SK-N-SH treated with all-trans-retinoic acid at 6 μM for 48 hours (cell line): ENCODE results near the gene NSUN4.
"Not testable (repeated sequence)": the region's sequence is repeated elsewhere in the genome, so short reads cannot be mapped to it uniquely, and the experiment has no call there.

ENCODE experiments used
- ATAC-seq: fragments of 200-7000 bp; cut with Tn5 transposase; 3 replicates; pipeline ENCODE4 v1.9.1; 2020; ENCODE audit warnings: mild to moderate bottlenecking, moderate library complexity
- ARNTL ChIP-seq: fragments of 450-650 bp; formaldehyde crosslinking; IDR thresholded peaks from 2 replicates; pipeline ENCODE4 v1.5.0; 2020; ENCODE audit warnings: low read depth, mild to moderate bottlenecking, moderate library complexity, borderline replicate concordance
- BACH2 ChIP-seq: fragments of 250-450 bp; sonication (Bioruptor Pico); IDR thresholded peaks from 2 replicates; pipeline ENCODE4 v1.9.0; 2021; ENCODE audit warnings: mild to moderate bottlenecking, borderline replicate concordance
- ESRRG ChIP-seq: fragments of 250-450 bp; sonication (Bioruptor Pico); IDR thresholded peaks from 2 replicates; pipeline ENCODE4 v1.6.1; 2021; ENCODE audit warnings: mild to moderate bottlenecking
- GLIS3 ChIP-seq: fragments of 250-450 bp; sonication (Bioruptor Pico); IDR thresholded peaks from 2 replicates; pipeline ENCODE4 v1.5.0; 2020; ENCODE audit warnings: mild to moderate bottlenecking, moderate library complexity
- ISL1 ChIP-seq: fragments of 250-450 bp; sonication (Bioruptor Pico); IDR thresholded peaks from 2 replicates; pipeline ENCODE4 v2.1.2; 2022; ENCODE audit warnings: mild to moderate bottlenecking, moderate library complexity
- OSR1 ChIP-seq: fragments of 250-450 bp; sonication (Bioruptor Pico); IDR thresholded peaks from 2 replicates; pipeline ENCODE4 v1.8.0; 2022; ENCODE audit warnings: moderate library complexity, mild to moderate bottlenecking, inconsistent platforms
- PPARA ChIP-seq: fragments of 250-450 bp; sonication (Bioruptor Pico); IDR thresholded peaks from 2 replicates; pipeline ENCODE4 v1.5.0; 2020; ENCODE audit warnings: mild to moderate bottlenecking, borderline replicate concordance
- RARB ChIP-seq: fragments of 250-450 bp; sonication (Bioruptor Pico); IDR thresholded peaks from 2 replicates; pipeline ENCODE4 v1.8.0; 2021; ENCODE audit warnings: mild to moderate bottlenecking, moderate library complexity
- SNAI2 ChIP-seq: fragments of 250-450 bp; sonication (Bioruptor Pico); IDR thresholded peaks from 2 replicates; pipeline ENCODE4 v1.5.0; 2020; ENCODE audit warnings: mild to moderate bottlenecking, moderate library complexity
- TCF4 ChIP-seq: fragments of 250-450 bp; sonication (Bioruptor Pico); IDR thresholded peaks from 2 replicates; pipeline ENCODE4 v1.8.0; 2021; ENCODE audit warnings: mild to moderate bottlenecking, moderate library complexity, borderline replicate concordance
- ZC3H10 ChIP-seq: fragments of 250-450 bp; sonication (Bioruptor Pico); IDR thresholded peaks from 2 replicates; pipeline ENCODE4 v1.5.1; 2021; ENCODE audit warnings: mild to moderate bottlenecking, moderate library complexity
- ZFP3 ChIP-seq: fragments of 250-450 bp; sonication (Bioruptor Pico); IDR thresholded peaks from 2 replicates; pipeline ENCODE4 v1.5.0; 2020; ENCODE audit warnings: mild to moderate bottlenecking, moderate library complexity
- ZFP30 ChIP-seq: fragments of 450-650 bp; formaldehyde crosslinking; IDR thresholded peaks from 2 replicates; pipeline ENCODE4 v1.5.0; 2022; ENCODE audit warnings: mild to moderate bottlenecking, moderate library complexity
- ZNF565 ChIP-seq: fragments of 450-650 bp; formaldehyde crosslinking; conservative IDR thresholded peaks from 2 replicates; pipeline ENCODE4 v1.5.0; 2020; ENCODE audit warnings: low read depth, mild to moderate bottlenecking, moderate library complexity
- ZNF70 ChIP-seq: fragments of 450-650 bp; formaldehyde crosslinking; IDR thresholded peaks from 2 replicates; pipeline ENCODE4 v1.5.0; 2020; ENCODE audit warnings: mild to moderate bottlenecking, moderate library complexity
- ZNF8 ChIP-seq: fragments of 450-650 bp; formaldehyde crosslinking; IDR thresholded peaks from 2 replicates; pipeline ENCODE4 v1.5.0; 2020; ENCODE audit warnings: mild to moderate bottlenecking, moderate library complexity
- TF ChIP-seq, protein P1 (sequence below): fragments of 250-450 bp; sonication (Bioruptor Pico); IDR thresholded peaks from 2 replicates; pipeline ENCODE4 v1.8.0; 2021; ENCODE audit warnings: low read depth, mild to moderate bottlenecking, moderate library complexity, borderline replicate concordance
- TF ChIP-seq, protein P2 (sequence below): fragments of 250-450 bp; sonication (Bioruptor Pico); IDR thresholded peaks from 2 replicates; pipeline ENCODE4 v1.5.0; 2020; ENCODE audit warnings: mild to moderate bottlenecking, moderate library complexity

NSUN4 gene

DNA sequence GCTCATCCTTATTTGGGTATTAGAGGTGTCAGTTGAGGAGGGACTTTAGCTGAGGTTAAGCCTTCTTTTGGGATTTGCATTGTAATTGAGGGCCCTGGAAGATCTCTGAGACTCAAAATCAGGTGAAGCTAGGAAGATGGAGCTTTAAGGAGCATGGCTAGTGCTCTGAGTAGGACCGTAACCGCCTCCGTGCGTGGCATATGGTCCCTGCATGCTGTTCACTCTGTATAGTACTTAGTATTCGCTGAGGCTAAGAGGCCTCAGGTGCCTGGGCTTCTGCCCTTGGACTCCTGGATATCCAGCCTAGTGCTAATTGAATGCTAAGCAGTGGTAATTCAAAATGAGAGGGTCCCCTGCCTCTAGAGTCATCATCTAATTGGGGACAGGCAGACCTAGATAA lies 22.5 kb downstream of the NSUN4 start (continued):
- TF ChIP-seq, protein P1, sequence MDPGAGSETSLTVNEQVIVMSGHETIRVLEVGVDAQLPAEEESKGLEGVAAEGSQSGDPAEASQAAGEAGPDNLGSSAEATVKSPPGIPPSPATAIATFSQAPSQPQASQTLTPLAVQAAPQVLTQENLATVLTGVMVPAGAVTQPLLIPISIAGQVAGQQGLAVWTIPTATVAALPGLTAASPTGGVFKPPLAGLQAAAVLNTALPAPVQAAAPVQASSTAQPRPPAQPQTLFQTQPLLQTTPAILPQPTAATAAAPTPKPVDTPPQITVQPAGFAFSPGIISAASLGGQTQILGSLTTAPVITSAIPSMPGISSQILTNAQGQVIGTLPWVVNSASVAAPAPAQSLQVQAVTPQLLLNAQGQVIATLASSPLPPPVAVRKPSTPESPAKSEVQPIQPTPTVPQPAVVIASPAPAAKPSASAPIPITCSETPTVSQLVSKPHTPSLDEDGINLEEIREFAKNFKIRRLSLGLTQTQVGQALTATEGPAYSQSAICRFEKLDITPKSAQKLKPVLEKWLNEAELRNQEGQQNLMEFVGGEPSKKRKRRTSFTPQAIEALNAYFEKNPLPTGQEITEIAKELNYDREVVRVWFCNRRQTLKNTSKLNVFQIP (CRISPR knock-in tag) = no peak
- no peak for TF ChIP-seq SNAI2 (CRISPR knock-in tag)
- TF ChIP-seq RARB (CRISPR knock-in tag) = no peak
- TF ChIP-seq ZNF70 = no peak
- no peak for TF ChIP-seq ARNTL (CRISPR knock-in tag)

DNA sequence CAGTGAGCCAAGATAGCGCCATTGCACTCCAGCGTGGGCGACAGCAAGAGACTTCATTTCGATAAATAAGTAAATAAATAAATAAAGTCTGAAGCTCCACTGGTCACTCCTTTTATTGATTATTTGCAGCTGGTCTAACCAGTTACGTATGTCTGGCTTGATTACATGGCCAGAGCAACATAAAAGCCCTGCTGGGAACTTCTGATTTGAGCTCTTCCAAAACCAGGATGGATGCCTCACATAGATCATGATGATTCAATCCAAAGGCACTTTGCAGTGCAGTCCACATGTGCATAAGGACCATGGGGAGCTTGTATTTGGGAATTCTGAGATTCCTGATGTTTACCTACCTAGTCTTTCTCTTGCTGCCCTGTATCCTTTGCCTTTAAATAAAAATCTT lies 24.0 kb downstream of the NSUN4 start:
- TF ChIP-seq TCF4 (CRISPR knock-in tag) (no peak), ARNTL (CRISPR knock-in tag) (no peak), ZNF8 (no peak), OSR1 (CRISPR knock-in tag) (no peak), BACH2 (CRISPR knock-in tag) (no peak), PPARA (CRISPR knock-in tag) (no peak), ZNF565 (no peak), RARB (CRISPR knock-in tag) (no peak)
- TF ChIP-seq, protein P2, sequence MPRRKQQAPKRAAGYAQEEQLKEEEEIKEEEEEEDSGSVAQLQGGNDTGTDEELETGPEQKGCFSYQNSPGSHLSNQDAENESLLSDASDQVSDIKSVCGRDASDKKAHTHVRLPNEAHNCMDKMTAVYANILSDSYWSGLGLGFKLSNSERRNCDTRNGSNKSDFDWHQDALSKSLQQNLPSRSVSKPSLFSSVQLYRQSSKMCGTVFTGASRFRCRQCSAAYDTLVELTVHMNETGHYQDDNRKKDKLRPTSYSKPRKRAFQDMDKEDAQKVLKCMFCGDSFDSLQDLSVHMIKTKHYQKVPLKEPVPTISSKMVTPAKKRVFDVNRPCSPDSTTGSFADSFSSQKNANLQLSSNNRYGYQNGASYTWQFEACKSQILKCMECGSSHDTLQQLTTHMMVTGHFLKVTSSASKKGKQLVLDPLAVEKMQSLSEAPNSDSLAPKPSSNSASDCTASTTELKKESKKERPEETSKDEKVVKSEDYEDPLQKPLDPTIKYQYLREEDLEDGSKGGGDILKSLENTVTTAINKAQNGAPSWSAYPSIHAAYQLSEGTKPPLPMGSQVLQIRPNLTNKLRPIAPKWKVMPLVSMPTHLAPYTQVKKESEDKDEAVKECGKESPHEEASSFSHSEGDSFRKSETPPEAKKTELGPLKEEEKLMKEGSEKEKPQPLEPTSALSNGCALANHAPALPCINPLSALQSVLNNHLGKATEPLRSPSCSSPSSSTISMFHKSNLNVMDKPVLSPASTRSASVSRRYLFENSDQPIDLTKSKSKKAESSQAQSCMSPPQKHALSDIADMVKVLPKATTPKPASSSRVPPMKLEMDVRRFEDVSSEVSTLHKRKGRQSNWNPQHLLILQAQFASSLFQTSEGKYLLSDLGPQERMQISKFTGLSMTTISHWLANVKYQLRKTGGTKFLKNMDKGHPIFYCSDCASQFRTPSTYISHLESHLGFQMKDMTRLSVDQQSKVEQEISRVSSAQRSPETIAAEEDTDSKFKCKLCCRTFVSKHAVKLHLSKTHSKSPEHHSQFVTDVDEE (CRISPR knock-in tag) = no peak

DNA sequence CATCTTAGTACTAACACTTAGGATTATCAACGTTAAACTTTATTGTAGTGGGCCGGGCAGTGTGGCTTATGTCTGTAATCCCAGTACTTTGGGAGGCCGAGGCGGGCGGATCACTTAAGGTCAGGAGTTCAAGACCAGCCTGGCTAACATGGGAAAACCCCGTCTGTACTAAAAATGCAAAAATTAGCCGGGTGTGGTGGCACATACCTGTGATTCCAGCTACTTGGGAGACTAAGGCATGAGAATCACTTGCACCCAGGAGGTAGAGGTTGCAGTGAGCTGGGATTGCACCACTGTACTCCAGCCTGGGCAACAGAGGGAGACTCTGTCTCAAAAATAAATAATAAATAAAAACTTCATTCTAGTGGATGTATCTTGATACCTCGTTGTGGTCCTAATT lies 25.2 kb downstream of the NSUN4 start:
- not testable (repeated sequence) for ATAC-seq

More for the DNA sequence above, 24.0 kb downstream of the NSUN4 start:
- ATAC-seq = peak; percentile 77

DNA sequence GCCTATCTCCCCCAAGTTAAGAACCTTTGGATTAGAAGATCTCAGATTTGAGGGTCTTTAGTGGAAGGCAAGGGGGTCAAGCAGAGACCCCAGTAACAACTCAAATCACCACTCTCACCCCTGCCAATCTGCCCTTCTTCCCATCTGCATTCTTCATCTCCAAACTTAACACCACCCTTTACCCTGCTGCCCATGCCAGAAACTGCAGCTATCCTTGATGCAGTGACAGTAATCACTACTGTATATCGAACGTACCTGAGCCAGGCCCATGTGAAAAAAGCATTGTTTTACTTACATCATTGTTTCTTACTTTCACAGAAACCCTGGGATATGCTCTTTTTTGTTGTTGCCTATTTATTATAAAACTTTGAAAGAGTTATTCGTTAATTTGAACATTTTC lies 26.5 kb downstream of the NSUN4 start:
- ATAC-seq = no peak
- TF ChIP-seq ZC3H10 (CRISPR knock-in tag) (no peak), ARNTL (CRISPR knock-in tag) (no peak), RARB (CRISPR knock-in tag) (no peak), ZFP3 (CRISPR knock-in tag) (no peak), PPARA (CRISPR knock-in tag) (no peak), ESRRG (no peak), ZFP30 (no peak), GLIS3 (CRISPR knock-in tag) (no peak), TCF4 (CRISPR knock-in tag) (no peak), ISL1 (CRISPR knock-in tag) (no peak), ZNF70 (no peak)
- TF ChIP-seq, protein P1 (CRISPR knock-in tag) = no peak

DNA sequence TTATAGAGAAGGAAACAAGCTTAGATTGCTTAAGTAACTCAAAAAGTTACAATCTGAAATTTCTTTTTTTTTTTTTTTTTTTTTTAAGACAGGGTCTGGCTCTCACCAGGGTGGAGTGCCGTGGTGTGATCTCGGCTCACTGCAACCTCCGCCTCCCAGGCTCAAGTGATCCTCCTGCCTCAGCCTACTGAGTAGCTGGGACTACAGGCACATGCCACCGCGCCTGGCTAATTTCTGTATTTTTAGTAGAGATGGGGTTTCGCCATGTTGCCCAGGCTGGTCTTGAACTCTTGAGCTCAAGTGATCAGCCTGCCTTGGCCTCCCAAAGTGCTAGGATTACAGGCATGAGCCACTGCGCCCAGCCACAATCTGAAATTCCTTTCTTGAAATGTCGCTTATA lies 27.1 kb downstream of the NSUN4 start:
- not testable (repeated sequence) for ATAC-seq

DNA sequence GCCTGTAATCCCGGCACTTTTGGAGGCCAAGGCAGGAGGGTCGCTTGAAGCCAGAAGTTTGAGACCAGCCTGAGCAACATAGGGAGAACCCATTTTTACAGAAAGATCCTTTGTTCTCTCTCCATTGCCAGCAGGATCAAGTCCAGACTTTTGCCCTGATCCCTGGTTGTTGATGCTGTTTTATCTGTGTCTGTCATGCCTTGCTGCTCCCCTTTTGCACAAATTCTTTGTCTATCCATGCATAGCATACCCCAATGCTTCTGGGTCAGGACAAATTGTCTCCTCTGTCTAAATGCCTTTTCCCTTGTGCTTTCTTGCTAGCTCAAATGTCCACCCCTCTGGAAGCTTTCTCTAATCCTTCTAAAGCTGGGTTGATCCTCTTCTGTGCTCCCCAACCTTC lies 28.2 kb downstream of the NSUN4 start:
- no peak for ATAC-seq
- TF ChIP-seq ZFP3 (CRISPR knock-in tag) (no peak), OSR1 (CRISPR knock-in tag) (no peak), ZNF565 (no peak)
